Nephron (organoid): ENCODE data around the gene XPNPEP1.
A peak's percentile ranks its signal among the peaks of the same experiment; 100 is the strongest.

Source experiments
- H3K27ac Mint-ChIP-seq, 3 experiments: 2 replicates each; pipeline ENCODE4 v1.8.0; 2020; ENCODE audit warnings: mixed read lengths in 3 of 3, mild to moderate bottlenecking in 2 of 3, moderate library complexity in 1 of 3
- H3K27me3 Mint-ChIP-seq: 2 replicates; pipeline ENCODE4 v1.8.0; 2021; ENCODE audit warnings: low read depth, mild to moderate bottlenecking, moderate library complexity, mixed read lengths
- H3K36me3 Mint-ChIP-seq: 2 replicates; pipeline ENCODE4 v1.8.0; 2020; ENCODE audit warnings: low read depth, mixed read lengths
- H3K4me1 Mint-ChIP-seq: 2 replicates; pipeline ENCODE4 v1.8.0; 2020; ENCODE audit warnings: mixed read lengths
- H3K4me3 Mint-ChIP-seq, 3 experiments: 2 replicates each; pipeline ENCODE4 v1.8.0; 2020; ENCODE audit warnings: mild to moderate bottlenecking in 3 of 3, mixed read lengths in 3 of 3, moderate library complexity in 2 of 3
- H3K9me3 Mint-ChIP-seq: 2 replicates; pipeline ENCODE4 v1.8.0; 2020; ENCODE audit warnings: mixed read lengths
- CTCF ChIP-seq, 3 experiments: fragments of 200-600 bp; sonication (generic); IDR thresholded peaks; one replicate each; pipeline ENCODE4 v1.5.0; 2021; ENCODE audit warnings: antibody characterized with exemption in 3 of 3; ENCODE audit not compliant: unreplicated experiment in 3 of 3

XPNPEP1 gene

GRCh38 chr10:109898666-109899355 is 24.5 kb downstream of the XPNPEP1 start:
- no peaks in the 10 kb centered on the region for H3K9me3 Mint-ChIP-seq
- H3K27me3 Mint-ChIP-seq = no peaks in the 10 kb centered on the region
- no peak for TF ChIP-seq CTCF (IDR thresholded peaks at IDR 0.05; ENCODE audit: unreplicated experiment in 3 of 3)
- H3K27ac Mint-ChIP-seq = peak overlapping the region; percentile 59 to 67 (median 63)
- H3K4me3 Mint-ChIP-seq = no peak overlapping the region
- H3K4me1 Mint-ChIP-seq = peaks cover 67% of the 10 kb centered on the region
- peaks cover 57% of the 10 kb centered on the region for H3K36me3 Mint-ChIP-seq

GRCh38 chr10:109898007-109898406 is 25.3 kb downstream of the XPNPEP1 start:
- Mint-ChIP-seq H3K27me3 (no peaks in the 10 kb centered on the region), H3K27ac (peak overlapping the region; percentile 59 to 67 (median 63)), H3K36me3 (peaks cover 52% of the 10 kb centered on the region), H3K4me1 (peaks cover 69% of the 10 kb centered on the region), H3K9me3 (no peaks in the 10 kb centered on the region), H3K4me3 (no peak overlapping the region)
- TF ChIP-seq CTCF (IDR thresholded peaks at IDR 0.05; ENCODE audit: unreplicated experiment in 3 of 3) = no peak

GRCh38 chr10:109895848-109896247 is 27.5 kb downstream of the XPNPEP1 start:
- no peak overlapping the region for H3K4me3 Mint-ChIP-seq
- no peaks in the 10 kb centered on the region for H3K9me3 Mint-ChIP-seq
- peak overlapping the region in 2 of 3 experiments; percentile 93 to 97 for H3K27ac Mint-ChIP-seq
- TF ChIP-seq CTCF (IDR thresholded peaks at IDR 0.05; ENCODE audit: unreplicated experiment in 3 of 3) = no peak
- peaks cover 69% of the 10 kb centered on the region for H3K4me1 Mint-ChIP-seq
- no peaks in the 10 kb centered on the region for H3K27me3 Mint-ChIP-seq
- H3K36me3 Mint-ChIP-seq = peaks cover 54% of the 10 kb centered on the region

- no peak for TF ChIP-seq CTCF (IDR thresholded peaks at IDR 0.05; ENCODE audit: unreplicated experiment in 3 of 3)
- Mint-ChIP-seq H3K4me3 (no peak overlapping the region), H3K36me3 (peaks cover 54% of the 10 kb centered on the region), H3K27ac (peak overlapping the region; percentile 88 to 97 (median 93)), H3K27me3 (no peaks in the 10 kb centered on the region), H3K9me3 (no peaks in the 10 kb centered on the region), H3K4me1 (peaks cover 66% of the 10 kb centered on the region)
Observed at GRCh38 chr10:109895095-109895818, 28.1 kb downstream of the XPNPEP1 start.

- peaks cover 56% of the 10 kb centered on the region for H3K36me3 Mint-ChIP-seq
- no peaks in the 10 kb centered on the region for H3K9me3 Mint-ChIP-seq
- H3K4me3 Mint-ChIP-seq = no peak overlapping the region
- H3K4me1 Mint-ChIP-seq = peaks cover 65% of the 10 kb centered on the region
- H3K27me3 Mint-ChIP-seq = no peaks in the 10 kb centered on the region
- H3K27ac Mint-ChIP-seq = peak overlapping the region; percentile 88 to 97 (median 93)
- no peak for TF ChIP-seq CTCF (IDR thresholded peaks at IDR 0.05; ENCODE audit: unreplicated experiment in 3 of 3)
Observed at GRCh38 chr10:109894516-109894915, 28.8 kb downstream of the XPNPEP1 start.
